DOHH2 (cell line): ENCODE results near the gene ARHGEF9.

Source experiments
- H3F3A ChIP-seq: fragments of 200-600 bp; sonication (generic), shearing (Covaris generic); 2 replicates; pipeline ENCODE4 v1.6.0; 2016; ENCODE audit warnings: antibody characterized with exemption, mild to moderate bottlenecking; ENCODE audit not compliant: control insufficient read depth, insufficient read depth
- H3K27ac ChIP-seq: fragments of 200-600 bp; sonication (generic); 2 replicates; pipeline ENCODE4 v1.5.1; 2014; ENCODE audit warnings: low read depth, mild to moderate bottlenecking, low read length, moderate library complexity
- H3K27me3 ChIP-seq: fragments of 200-600 bp; sonication (generic); 2 replicates; pipeline ENCODE4 v1.6.1; 2014; ENCODE audit warnings: mild to moderate bottlenecking, low read length, mixed read lengths; ENCODE audit not compliant: control insufficient read depth
- H3K36me3 ChIP-seq: fragments of 200-600 bp; sonication (generic); 2 replicates; pipeline ENCODE4 v1.6.1; 2014; ENCODE audit warnings: mild to moderate bottlenecking, low read length, moderate library complexity, mixed read lengths; ENCODE audit not compliant: control insufficient read depth
- H3K4me1 ChIP-seq: fragments of 200-600 bp; sonication (generic); 2 replicates; pipeline ENCODE4 v1.6.1; 2014; ENCODE audit warnings: mild to moderate bottlenecking, low read length, mixed read lengths; ENCODE audit not compliant: control insufficient read depth
- H3K4me2 ChIP-seq: fragments of 200-600 bp; sonication (generic); 2 replicates; pipeline ENCODE4 v1.6.0; 2014; ENCODE audit warnings: mild to moderate bottlenecking, low read length, moderate library complexity
- H3K4me3 ChIP-seq: fragments of 200-600 bp; sonication (generic); 2 replicates; pipeline ENCODE4 v1.5.1; 2014; ENCODE audit warnings: mild to moderate bottlenecking, low read length, mixed read lengths
- H3K79me2 ChIP-seq: fragments of 200-600 bp; sonication (generic); 2 replicates; pipeline ENCODE4 v1.6.1; 2014; ENCODE audit warnings: mild to moderate bottlenecking, low read length, mixed read lengths; ENCODE audit not compliant: control insufficient read depth
- H3K9me2 ChIP-seq: fragments of 200-600 bp; sonication (generic); replicated peaks from 2 replicates; pipeline ENCODE4 v1.6.1; 2014; ENCODE audit warnings: mild to moderate bottlenecking, low read length, mixed read lengths; ENCODE audit not compliant: control insufficient read depth
- H3K9me3 ChIP-seq: fragments of 200-600 bp; sonication (generic); 2 replicates; pipeline ENCODE4 v1.6.1; 2014; ENCODE audit warnings: antibody characterized with exemption, low read length, mixed read lengths; ENCODE audit not compliant: control insufficient read depth, insufficient read depth
- H4K20me1 ChIP-seq: fragments of 200-600 bp; sonication (generic); 2 replicates; pipeline ENCODE4 v1.6.0; 2014; ENCODE audit warnings: low read depth, mild to moderate bottlenecking, antibody characterized with exemption, low read length, moderate library complexity; ENCODE audit not compliant: control insufficient read depth, insufficient read depth
- CTCF ChIP-seq: fragments of 200-600 bp; sonication (generic); IDR thresholded peaks from one replicate; pipeline ENCODE4 v1.5.1; 2014; ENCODE audit warnings: antibody characterized with exemption, mild to moderate bottlenecking, low read depth, low read length; ENCODE audit not compliant: poor library complexity, severe bottlenecking
- EZH2phosphoT487 ChIP-seq: fragments of 200-600 bp; sonication (generic); IDR thresholded peaks from 2 replicates; pipeline ENCODE4 v1.6.1; 2017; ENCODE audit warnings: borderline replicate concordance, mild to moderate bottlenecking, antibody characterized with exemption, low read length, moderate library complexity, mixed read lengths

Gene ARHGEF9

GRCh38 chrX:63758011-63758410, 27.0 kb downstream of the ARHGEF9 start:
- peaks cover 11% of the 10 kb centered on the region for H3K4me1 ChIP-seq
- no peaks in the 10 kb centered on the region for H3K36me3 ChIP-seq
- TF ChIP-seq CTCF, result no peak
- no peak for TF ChIP-seq EZH2phosphoT487
- no peak overlapping the region for H3K4me2 ChIP-seq
- no peaks in the 10 kb centered on the region for H3F3A ChIP-seq
- peaks cover 18% of the 10 kb centered on the region for H3K79me2 ChIP-seq
- no peak overlapping the region for H3K27ac ChIP-seq
- no peak overlapping the region for H3K4me3 ChIP-seq
- H3K9me2 ChIP-seq, result no peaks in the 10 kb centered on the region
- no peaks in the 10 kb centered on the region for H4K20me1 ChIP-seq
- no peaks in the 10 kb centered on the region for H3K9me3 ChIP-seq
- H3K27me3 ChIP-seq, result no peaks in the 10 kb centered on the region

GRCh38 chrX:63755892-63756291, 29.1 kb downstream of the ARHGEF9 start:
- Histone ChIP-seq H3K79me2 (peaks cover 39% of the 10 kb centered on the region), H3K9me2 (no peaks in the 10 kb centered on the region), H3K36me3 (no peaks in the 10 kb centered on the region), H3K9me3 (no peaks in the 10 kb centered on the region), H3K4me3 (peak overlapping the region; percentile 86), H3K4me1 (peaks cover 15% of the 10 kb centered on the region), H3K27ac (no peak overlapping the region), H3K4me2 (peak overlapping the region; percentile 84), H4K20me1 (0 out of 2 replicates have a peak, but pooled peaks cover 2% of the 10 kb centered on the region), H3K27me3 (no peaks in the 10 kb centered on the region), H3F3A (no peaks in the 10 kb centered on the region)
- no peak for TF ChIP-seq EZH2phosphoT487
- no peak for TF ChIP-seq CTCF

GRCh38 chrX:63754860-63755579, 30.0 kb downstream of the ARHGEF9 start:
- no peak for TF ChIP-seq CTCF
- no peak for TF ChIP-seq EZH2phosphoT487
- no peaks in the 10 kb centered on the region for H3K9me3 ChIP-seq
- no peaks in the 10 kb centered on the region for H3F3A ChIP-seq
- no peaks in the 10 kb centered on the region for H3K27me3 ChIP-seq
- H3K4me3 ChIP-seq, result peak overlapping the region; percentile 86
- H3K79me2 ChIP-seq, result peaks cover 48% of the 10 kb centered on the region
- H3K9me2 ChIP-seq, result no peaks in the 10 kb centered on the region
- H3K36me3 ChIP-seq, result no peaks in the 10 kb centered on the region
- H3K4me2 ChIP-seq, result peak overlapping the region; percentile 84
- H4K20me1 ChIP-seq, result 0 out of 2 replicates have a peak, but pooled peaks cover 2% of the 10 kb centered on the region
- H3K27ac ChIP-seq, result peak overlapping the region; percentile 66
- peaks cover 15% of the 10 kb centered on the region for H3K4me1 ChIP-seq
